Measurements from ENCODE around the gene CARD19.

DNA sequence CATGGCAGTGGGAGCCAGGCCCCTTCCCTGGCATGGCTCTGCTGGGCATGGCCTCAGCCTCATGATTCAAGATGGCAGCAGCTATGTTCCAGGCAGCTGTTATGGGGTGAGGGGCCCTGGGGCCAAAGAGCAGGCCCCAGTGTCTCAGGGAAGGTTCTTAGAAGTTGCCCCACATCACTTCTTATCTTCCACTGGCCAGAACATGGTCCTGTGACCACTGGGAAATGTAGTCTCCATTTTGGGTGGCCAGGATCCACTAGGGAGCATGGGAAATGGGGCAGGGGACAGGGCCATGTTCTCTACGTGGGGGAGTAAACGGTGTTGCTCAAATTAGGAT, 19.3 kb upstream of the CARD19 start:
- TF ChIP-seq, protein P1, sequence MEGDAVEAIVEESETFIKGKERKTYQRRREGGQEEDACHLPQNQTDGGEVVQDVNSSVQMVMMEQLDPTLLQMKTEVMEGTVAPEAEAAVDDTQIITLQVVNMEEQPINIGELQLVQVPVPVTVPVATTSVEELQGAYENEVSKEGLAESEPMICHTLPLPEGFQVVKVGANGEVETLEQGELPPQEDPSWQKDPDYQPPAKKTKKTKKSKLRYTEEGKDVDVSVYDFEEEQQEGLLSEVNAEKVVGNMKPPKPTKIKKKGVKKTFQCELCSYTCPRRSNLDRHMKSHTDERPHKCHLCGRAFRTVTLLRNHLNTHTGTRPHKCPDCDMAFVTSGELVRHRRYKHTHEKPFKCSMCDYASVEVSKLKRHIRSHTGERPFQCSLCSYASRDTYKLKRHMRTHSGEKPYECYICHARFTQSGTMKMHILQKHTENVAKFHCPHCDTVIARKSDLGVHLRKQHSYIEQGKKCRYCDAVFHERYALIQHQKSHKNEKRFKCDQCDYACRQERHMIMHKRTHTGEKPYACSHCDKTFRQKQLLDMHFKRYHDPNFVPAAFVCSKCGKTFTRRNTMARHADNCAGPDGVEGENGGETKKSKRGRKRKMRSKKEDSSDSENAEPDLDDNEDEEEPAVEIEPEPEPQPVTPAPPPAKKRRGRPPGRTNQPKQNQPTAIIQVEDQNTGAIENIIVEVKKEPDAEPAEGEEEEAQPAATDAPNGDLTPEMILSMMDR (tag by site-specific recombination; IDR thresholded peaks at IDR 0.05) = no peak
- TF ChIP-seq ZNF354C (tag by site-specific recombination; IDR thresholded peaks at IDR 0.05; ENCODE audit: borderline replicate concordance, low read depth) (no peak), OVOL3 (tag by site-specific recombination; IDR thresholded peaks at IDR 0.05) (no peak), ZNF37A (tag by site-specific recombination; IDR thresholded peaks at IDR 0.05) (no peak)
- TF ChIP-seq, protein P2, sequence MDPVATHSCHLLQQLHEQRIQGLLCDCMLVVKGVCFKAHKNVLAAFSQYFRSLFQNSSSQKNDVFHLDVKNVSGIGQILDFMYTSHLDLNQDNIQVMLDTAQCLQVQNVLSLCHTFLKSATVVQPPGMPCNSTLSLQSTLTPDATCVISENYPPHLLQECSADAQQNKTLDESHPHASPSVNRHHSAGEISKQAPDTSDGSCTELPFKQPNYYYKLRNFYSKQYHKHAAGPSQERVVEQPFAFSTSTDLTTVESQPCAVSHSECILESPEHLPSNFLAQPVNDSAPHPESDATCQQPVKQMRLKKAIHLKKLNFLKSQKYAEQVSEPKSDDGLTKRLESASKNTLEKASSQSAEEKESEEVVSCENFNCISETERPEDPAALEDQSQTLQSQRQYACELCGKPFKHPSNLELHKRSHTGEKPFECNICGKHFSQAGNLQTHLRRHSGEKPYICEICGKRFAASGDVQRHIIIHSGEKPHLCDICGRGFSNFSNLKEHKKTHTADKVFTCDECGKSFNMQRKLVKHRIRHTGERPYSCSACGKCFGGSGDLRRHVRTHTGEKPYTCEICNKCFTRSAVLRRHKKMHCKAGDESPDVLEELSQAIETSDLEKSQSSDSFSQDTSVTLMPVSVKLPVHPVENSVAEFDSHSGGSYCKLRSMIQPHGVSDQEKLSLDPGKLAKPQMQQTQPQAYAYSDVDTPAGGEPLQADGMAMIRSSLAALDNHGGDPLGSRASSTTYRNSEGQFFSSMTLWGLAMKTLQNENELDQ (tag by site-specific recombination; IDR thresholded peaks at IDR 0.05; ENCODE audit: low read depth) = no peak

Measured in HEK293 (cell line).